ENCODE data around the gene FAM151B.
"Not testable (repeated sequence)": the region's sequence is repeated elsewhere in the genome, so short reads cannot be mapped to it uniquely, and the experiment has no call there.

Gene FAM151B

DNA sequence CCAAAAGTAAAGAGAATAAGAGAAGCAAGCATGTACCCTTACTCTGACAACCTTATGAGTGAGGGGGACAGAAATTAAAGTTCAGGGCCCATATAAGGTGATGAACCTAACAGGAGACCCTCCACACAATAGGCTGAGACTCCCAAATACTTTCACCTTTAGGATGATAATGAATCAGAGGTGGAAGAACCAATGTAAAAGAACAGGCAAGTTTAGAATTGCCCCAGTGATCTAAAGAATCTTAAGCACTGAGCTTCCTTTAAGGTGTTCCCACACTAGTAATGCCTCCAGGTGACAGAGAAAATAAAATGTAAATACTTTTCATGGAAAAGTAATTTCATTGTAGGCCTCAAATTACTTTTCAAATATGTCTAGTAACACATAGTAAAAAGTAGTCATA is 8.2 kb upstream of the FAM151B start:
- Histone ChIP-seq H3K9me3 (ENCODE audit: control insufficient read depth in 2 of 2, low read length in 2 of 2) (no peaks in the 10 kb centered on the region), H3K4me1 (ENCODE audit: control insufficient read depth in 2 of 2, insufficient read depth in 2 of 2, low read length in 2 of 2) (no peaks in the 10 kb centered on the region), H3K36me3 (ENCODE audit: control insufficient read depth in 2 of 2, insufficient read depth in 2 of 2, low read length in 2 of 2) (peaks cover 6 to 8% of the 10 kb centered on the region in 2 donors), H3K27me3 (ENCODE audit: control insufficient read depth in 2 of 2, insufficient read depth in 2 of 2, low read length in 2 of 2) (no peaks in the 10 kb centered on the region), H3K9ac (ENCODE audit: low read depth in 1 of 2, low read length in 2 of 2) (no peak overlapping the region), H3K4me3 (ENCODE audit: low read length in 2 of 2) (no peak overlapping the region), H3K27ac (ENCODE audit: low read depth in 2 of 2, low read length in 2 of 2) (no peak overlapping the region)

DNA sequence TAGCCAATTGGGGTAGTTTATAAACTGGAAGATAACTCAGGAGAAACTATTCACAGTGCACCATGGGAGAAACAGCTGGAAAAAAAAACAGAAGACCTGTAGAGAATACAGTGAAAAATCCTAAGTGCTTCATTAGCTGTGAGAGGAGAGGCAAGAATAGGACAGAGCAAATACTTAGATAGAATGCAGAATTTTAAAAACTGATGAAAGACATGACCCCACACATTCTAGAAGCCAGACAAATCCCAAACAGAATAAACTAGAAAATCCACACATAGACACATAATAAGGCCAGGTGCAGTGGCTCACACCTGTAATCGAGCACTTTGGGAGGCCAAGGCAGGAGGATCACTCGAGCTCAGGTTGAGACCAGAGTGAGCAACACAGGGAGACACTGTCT is 7.5 kb upstream of the FAM151B start:
- Histone ChIP-seq H3K27ac (ENCODE audit: low read depth in 2 of 2, low read length in 2 of 2) (no peak overlapping the region), H3K27me3 (ENCODE audit: control insufficient read depth in 2 of 2, insufficient read depth in 2 of 2, low read length in 2 of 2) (no peaks in the 10 kb centered on the region), H3K9me3 (ENCODE audit: control insufficient read depth in 2 of 2, low read length in 2 of 2) (no peaks in the 10 kb centered on the region), H3K9ac (ENCODE audit: low read depth in 1 of 2, low read length in 2 of 2) (no peak overlapping the region), H3K4me3 (ENCODE audit: low read length in 2 of 2) (no peak overlapping the region), H3K36me3 (ENCODE audit: control insufficient read depth in 2 of 2, insufficient read depth in 2 of 2, low read length in 2 of 2) (peaks cover 0 to 1% of the 10 kb centered on the region in 2 donors), H3K4me1 (ENCODE audit: control insufficient read depth in 2 of 2, insufficient read depth in 2 of 2, low read length in 2 of 2) (no peaks in the 10 kb centered on the region)

DNA sequence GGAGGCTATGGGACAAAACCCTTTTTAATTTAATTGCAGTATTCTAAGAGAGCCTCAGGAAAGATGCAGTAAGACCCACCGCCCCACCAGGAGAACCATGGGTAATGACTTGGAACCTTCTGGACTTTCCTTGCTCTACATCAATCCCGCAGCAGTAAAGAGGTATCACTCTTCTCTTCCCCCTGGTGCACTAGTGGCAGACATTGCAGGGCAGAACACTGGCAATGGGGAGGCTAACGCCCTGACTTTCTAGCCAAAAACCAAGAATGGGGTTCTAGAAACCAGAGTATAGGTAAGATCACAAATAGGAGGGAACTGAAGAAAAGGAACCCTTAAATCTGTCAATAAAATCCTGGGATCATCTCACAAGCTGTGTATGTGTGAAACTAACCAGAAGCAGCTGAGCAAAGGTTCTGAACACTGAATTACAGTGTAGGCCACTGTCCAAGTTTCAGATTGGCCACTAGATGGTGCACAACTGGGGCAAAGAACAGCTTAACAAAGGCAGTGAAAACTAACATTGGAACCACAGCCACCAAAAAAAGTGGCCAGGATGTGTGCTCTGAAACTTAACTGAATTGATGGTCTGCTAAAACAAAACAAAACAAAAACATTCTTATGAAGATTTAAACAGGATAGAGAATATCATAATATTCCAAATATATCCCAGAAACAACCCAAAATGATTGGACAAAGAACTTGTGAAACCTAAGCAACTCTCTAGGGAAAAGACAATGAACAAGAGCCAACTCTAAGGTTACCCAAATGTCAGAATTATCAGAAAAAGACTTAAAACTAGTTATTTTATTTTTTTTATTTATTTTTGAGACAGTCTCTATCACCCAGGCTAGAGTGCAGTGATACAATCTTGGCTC is 6.6 kb upstream of the FAM151B start:
- Histone ChIP-seq H3K36me3 (ENCODE audit: control insufficient read depth in 2 of 2, insufficient read depth in 2 of 2, low read length in 2 of 2) (no peaks in the 10 kb centered on the region), H3K4me1 (ENCODE audit: control insufficient read depth in 2 of 2, insufficient read depth in 2 of 2, low read length in 2 of 2) (no peaks in the 10 kb centered on the region)

DNA sequence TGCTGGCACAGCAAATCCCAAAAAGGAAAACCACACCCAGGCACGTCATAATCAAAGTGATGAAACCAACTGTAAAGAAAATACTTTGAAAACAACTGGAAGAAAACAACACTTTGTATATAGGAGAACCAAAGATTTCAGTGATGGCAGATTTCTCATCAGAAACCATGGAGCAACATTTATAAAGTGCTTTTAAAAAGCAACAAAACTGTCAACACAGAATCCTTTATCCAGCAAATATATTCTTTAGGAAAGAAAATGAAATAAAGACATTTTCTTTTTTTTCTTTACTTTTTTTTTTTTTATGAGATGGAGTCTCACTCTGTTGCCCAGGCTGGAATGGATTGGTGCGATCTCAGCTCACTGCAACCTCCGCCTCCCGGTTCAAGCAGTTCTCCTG is 5.3 kb upstream of the FAM151B start:
- Histone ChIP-seq H3K27ac (ENCODE audit: low read depth in 2 of 2, low read length in 2 of 2) (no peak overlapping the region), H3K9ac (ENCODE audit: low read depth in 1 of 2, low read length in 2 of 2) (no peak overlapping the region), H3K4me3 (ENCODE audit: low read length in 2 of 2) (no peak overlapping the region), H3K36me3 (ENCODE audit: control insufficient read depth in 2 of 2, insufficient read depth in 2 of 2, low read length in 2 of 2) (no peaks in the 10 kb centered on the region), H3K27me3 (ENCODE audit: control insufficient read depth in 2 of 2, insufficient read depth in 2 of 2, low read length in 2 of 2) (no peaks in the 10 kb centered on the region), H3K4me1 (ENCODE audit: control insufficient read depth in 2 of 2, insufficient read depth in 2 of 2, low read length in 2 of 2) (no peaks in the 10 kb centered on the region), H3K9me3 (ENCODE audit: control insufficient read depth in 2 of 2, low read length in 2 of 2) (no peaks in the 10 kb centered on the region)

More for the DNA sequence above, 6.6 kb upstream of the FAM151B start:
- H3K27ac ChIP-seq (ENCODE audit: low read depth in 2 of 2, low read length in 2 of 2): no peak overlapping the region
- H3K27me3 ChIP-seq (ENCODE audit: control insufficient read depth in 2 of 2, insufficient read depth in 2 of 2, low read length in 2 of 2): no peaks in the 10 kb centered on the region
- no peaks in the 10 kb centered on the region for H3K9me3 ChIP-seq (ENCODE audit: control insufficient read depth in 2 of 2, low read length in 2 of 2)
- no peak overlapping the region for H3K4me3 ChIP-seq (ENCODE audit: low read length in 2 of 2)
- no peak overlapping the region for H3K9ac ChIP-seq (ENCODE audit: low read depth in 1 of 2, low read length in 2 of 2)

DNA sequence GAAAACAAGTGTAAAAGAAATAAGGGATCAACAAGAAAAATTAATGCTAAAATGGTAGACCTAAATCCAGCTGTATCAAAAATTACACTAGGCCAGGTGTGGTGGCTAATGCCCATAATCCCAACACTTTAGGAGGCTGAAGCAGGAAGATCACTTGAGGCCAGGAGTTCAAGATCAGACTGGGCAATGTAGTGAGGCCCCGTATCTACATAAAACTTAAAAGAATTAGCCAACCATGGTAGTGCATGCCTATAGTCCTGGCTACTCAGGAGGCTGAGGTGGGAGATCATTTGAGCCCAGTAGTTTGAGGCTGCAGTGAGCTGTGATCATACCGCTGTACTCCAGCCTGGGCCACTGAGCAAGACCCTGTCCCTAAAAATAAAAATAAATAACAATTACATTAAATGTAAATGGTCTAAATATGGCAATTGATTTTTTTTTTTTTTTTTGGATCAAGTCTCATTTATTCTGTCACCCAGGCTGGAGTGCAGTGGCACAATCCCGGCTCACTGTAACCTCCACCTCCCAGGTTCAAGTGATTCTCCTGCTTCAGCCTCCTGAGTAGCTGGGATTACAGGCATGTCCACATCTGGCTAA is 4.2 kb upstream of the FAM151B start:
- no peaks in the 10 kb centered on the region for H3K36me3 ChIP-seq (ENCODE audit: control insufficient read depth in 2 of 2, insufficient read depth in 2 of 2, low read length in 2 of 2)

DNA sequence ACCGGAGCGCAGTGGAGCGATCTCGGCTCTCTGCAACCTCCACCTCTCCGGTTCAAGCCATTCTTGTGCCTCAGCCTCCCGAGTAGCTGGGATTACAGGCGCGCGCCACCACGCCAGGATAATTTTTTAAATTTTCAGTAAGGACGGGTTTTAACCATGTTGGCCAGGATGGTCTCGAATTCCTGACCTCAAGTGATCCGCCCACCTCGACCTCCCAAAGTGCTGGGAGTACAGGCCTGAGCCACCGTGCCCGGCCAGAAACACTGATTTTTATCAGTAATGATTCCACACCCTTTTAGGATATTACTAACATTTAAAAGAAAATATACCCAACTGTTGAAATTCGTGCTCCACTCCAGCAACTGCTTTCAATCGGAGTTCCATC is 464 bp upstream of the FAM151B start:
- H3K4me1 ChIP-seq (ENCODE audit: control insufficient read depth in 2 of 2, insufficient read depth in 2 of 2, low read length in 2 of 2): peaks cover 0 to 5% of the 10 kb centered on the region in 2 donors
- no peaks in the 10 kb centered on the region for H3K36me3 ChIP-seq (ENCODE audit: control insufficient read depth in 2 of 2, insufficient read depth in 2 of 2, low read length in 2 of 2)
- H3K27ac ChIP-seq (ENCODE audit: low read depth in 2 of 2, low read length in 2 of 2): peak overlapping the region; percentile 74 to 77
- peak overlapping the region; percentile 44 to 83 for H3K9ac ChIP-seq (ENCODE audit: low read depth in 1 of 2, low read length in 2 of 2)
- peak overlapping the region; percentile 82 to 85 for H3K4me3 ChIP-seq (ENCODE audit: low read length in 2 of 2)
- no peaks in the 10 kb centered on the region for H3K27me3 ChIP-seq (ENCODE audit: control insufficient read depth in 2 of 2, insufficient read depth in 2 of 2, low read length in 2 of 2)
- H3K9me3 ChIP-seq (ENCODE audit: control insufficient read depth in 2 of 2, low read length in 2 of 2): no peaks in the 10 kb centered on the region

More for the DNA sequence above, 4.2 kb upstream of the FAM151B start:
- H3K9ac ChIP-seq (ENCODE audit: low read depth in 1 of 2, low read length in 2 of 2): no peak overlapping the region
- H3K4me3 ChIP-seq (ENCODE audit: low read length in 2 of 2): no peak overlapping the region
- H3K9me3 ChIP-seq (ENCODE audit: control insufficient read depth in 2 of 2, low read length in 2 of 2): no peaks in the 10 kb centered on the region
- no peaks in the 10 kb centered on the region for H3K27me3 ChIP-seq (ENCODE audit: control insufficient read depth in 2 of 2, insufficient read depth in 2 of 2, low read length in 2 of 2)
- H3K27ac ChIP-seq (ENCODE audit: low read depth in 2 of 2, low read length in 2 of 2): no peak overlapping the region
- no peaks in the 10 kb centered on the region for H3K4me1 ChIP-seq (ENCODE audit: control insufficient read depth in 2 of 2, insufficient read depth in 2 of 2, low read length in 2 of 2)

DNA sequence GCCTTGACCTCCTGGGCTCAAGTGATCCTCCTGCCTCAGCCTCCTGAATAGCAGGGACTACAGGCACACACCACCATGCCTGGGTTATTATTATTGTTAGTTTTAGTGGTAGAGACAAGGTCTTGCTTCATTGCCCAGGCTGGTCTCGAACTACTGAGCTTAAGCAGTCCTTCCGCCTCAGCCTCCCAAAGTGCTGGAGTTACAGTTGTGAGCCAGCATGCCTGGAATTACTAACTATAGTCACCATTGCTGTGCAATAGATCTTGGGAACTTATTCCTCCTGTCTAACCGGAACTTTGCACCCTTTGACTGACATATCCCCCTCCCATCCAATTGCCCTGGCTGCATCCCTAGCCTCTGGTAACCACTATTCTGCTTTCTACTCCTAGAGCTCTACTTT is 3.4 kb downstream of the FAM151B start:
- no peak overlapping the region for H3K27ac ChIP-seq (ENCODE audit: low read depth in 2 of 2, low read length in 2 of 2)
- H3K27me3 ChIP-seq (ENCODE audit: control insufficient read depth in 2 of 2, insufficient read depth in 2 of 2, low read length in 2 of 2): no peaks in the 10 kb centered on the region
- H3K9me3 ChIP-seq (ENCODE audit: control insufficient read depth in 2 of 2, low read length in 2 of 2): no peaks in the 10 kb centered on the region
- peaks cover 0 to 5% of the 10 kb centered on the region in 2 donors for H3K4me1 ChIP-seq (ENCODE audit: control insufficient read depth in 2 of 2, insufficient read depth in 2 of 2, low read length in 2 of 2)
- no peak overlapping the region for H3K9ac ChIP-seq (ENCODE audit: low read depth in 1 of 2, low read length in 2 of 2)
- no peaks in the 10 kb centered on the region for H3K36me3 ChIP-seq (ENCODE audit: control insufficient read depth in 2 of 2, insufficient read depth in 2 of 2, low read length in 2 of 2)
- H3K4me3 ChIP-seq (ENCODE audit: low read length in 2 of 2): no peak overlapping the region

DNA sequence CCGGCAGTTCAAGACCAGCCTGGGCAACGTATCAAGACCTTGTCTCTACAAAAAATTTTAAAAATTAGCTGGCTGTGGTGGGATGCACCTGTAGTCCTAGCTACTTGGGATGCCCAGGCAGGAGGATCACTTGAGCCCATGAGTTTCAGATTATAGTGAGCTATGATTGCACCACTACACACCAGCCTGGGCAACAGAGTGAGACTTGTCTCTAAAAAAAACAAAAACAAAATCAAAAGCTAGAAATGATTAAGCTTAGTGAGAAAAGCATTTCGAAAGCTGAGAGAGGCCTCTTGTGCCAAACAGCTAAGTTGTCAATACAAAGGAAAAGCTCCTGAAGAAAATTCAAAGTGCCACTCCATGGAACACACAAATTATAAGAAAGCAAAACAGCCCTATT is 4.8 kb downstream of the FAM151B start:
- Histone ChIP-seq H3K27me3 (ENCODE audit: control insufficient read depth in 2 of 2, insufficient read depth in 2 of 2, low read length in 2 of 2) (no peaks in the 10 kb centered on the region), H3K4me3 (ENCODE audit: low read length in 2 of 2) (no peak overlapping the region), H3K4me1 (ENCODE audit: control insufficient read depth in 2 of 2, insufficient read depth in 2 of 2, low read length in 2 of 2) (peaks cover 0 to 5% of the 10 kb centered on the region in 2 donors), H3K27ac (ENCODE audit: low read depth in 2 of 2, low read length in 2 of 2) (no peak overlapping the region), H3K36me3 (ENCODE audit: control insufficient read depth in 2 of 2, insufficient read depth in 2 of 2, low read length in 2 of 2) (no peaks in the 10 kb centered on the region), H3K9me3 (ENCODE audit: control insufficient read depth in 2 of 2, low read length in 2 of 2) (no peaks in the 10 kb centered on the region), H3K9ac (ENCODE audit: low read depth in 1 of 2, low read length in 2 of 2) (no peak overlapping the region)

DNA sequence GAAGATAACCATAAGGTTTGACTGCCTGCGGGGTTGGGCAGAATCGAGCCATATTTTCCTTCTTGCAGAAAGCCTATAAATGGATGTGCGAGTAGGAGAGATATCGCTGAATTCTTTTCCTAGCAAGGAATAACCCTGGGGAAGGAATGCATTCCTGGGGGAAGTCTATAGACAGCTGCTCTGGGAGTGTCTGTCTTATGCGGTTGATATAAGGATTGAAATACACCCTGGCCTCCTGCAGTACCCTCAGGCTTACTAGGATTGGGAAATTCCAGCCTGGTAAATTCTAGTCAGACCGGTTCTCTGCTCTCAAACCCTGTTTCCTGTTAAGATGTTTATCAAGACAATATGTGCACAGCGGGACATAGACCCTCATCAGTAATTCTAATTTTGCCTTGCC is 5.5 kb downstream of the FAM151B start:
- not testable (repeated sequence) for H3K36me3 ChIP-seq (ENCODE audit: control insufficient read depth in 2 of 2, insufficient read depth in 2 of 2, low read length in 2 of 2); H3K27ac ChIP-seq (ENCODE audit: low read depth in 2 of 2, low read length in 2 of 2); H3K4me1 ChIP-seq (ENCODE audit: control insufficient read depth in 2 of 2, insufficient read depth in 2 of 2, low read length in 2 of 2)

DNA sequence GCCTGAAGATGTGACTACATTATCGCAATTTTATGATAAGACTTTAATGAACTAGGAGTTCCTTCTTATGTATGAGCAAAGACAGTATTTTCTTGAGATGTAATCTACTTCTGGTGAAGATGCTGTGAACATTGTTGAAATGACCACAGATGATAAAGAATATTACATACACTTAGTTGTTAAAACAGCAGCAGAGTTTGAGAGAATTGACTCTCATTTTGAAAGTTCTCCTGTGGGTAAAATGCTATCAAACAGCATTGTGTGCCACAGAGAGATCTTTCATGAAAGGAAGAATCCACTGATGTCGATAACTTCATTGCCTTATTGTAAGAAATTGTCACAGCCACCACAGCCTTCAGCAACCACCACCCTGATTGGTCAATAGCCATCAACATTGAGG is 8.0 kb downstream of the FAM151B start:
- no peaks in the 10 kb centered on the region for H3K27me3 ChIP-seq (ENCODE audit: control insufficient read depth in 2 of 2, insufficient read depth in 2 of 2, low read length in 2 of 2)
- H3K27ac ChIP-seq (ENCODE audit: low read depth in 2 of 2, low read length in 2 of 2): no peak overlapping the region

More for the DNA sequence above, 5.5 kb downstream of the FAM151B start:
- not testable (repeated sequence) for H3K4me3 ChIP-seq (ENCODE audit: low read length in 2 of 2); H3K9ac ChIP-seq (ENCODE audit: low read depth in 1 of 2, low read length in 2 of 2); H3K9me3 ChIP-seq (ENCODE audit: control insufficient read depth in 2 of 2, low read length in 2 of 2); H3K27me3 ChIP-seq (ENCODE audit: control insufficient read depth in 2 of 2, insufficient read depth in 2 of 2, low read length in 2 of 2)

More for the DNA sequence above, 8.0 kb downstream of the FAM151B start:
- Histone ChIP-seq H3K4me3 (ENCODE audit: low read length in 2 of 2) (no peak overlapping the region), H3K36me3 (ENCODE audit: control insufficient read depth in 2 of 2, insufficient read depth in 2 of 2, low read length in 2 of 2) (no peaks in the 10 kb centered on the region), H3K9ac (ENCODE audit: low read depth in 1 of 2, low read length in 2 of 2) (no peak overlapping the region), H3K4me1 (ENCODE audit: control insufficient read depth in 2 of 2, insufficient read depth in 2 of 2, low read length in 2 of 2) (no peaks in the 10 kb centered on the region), H3K9me3 (ENCODE audit: control insufficient read depth in 2 of 2, low read length in 2 of 2) (no peaks in the 10 kb centered on the region)

Data from mucosa of rectum (tissue), 2 donors.